GM18873 (cell line): ENCODE data around the gene FSTL3.
"Not testable (repeated sequence)": the region's sequence is repeated elsewhere in the genome, so short reads cannot be mapped to it uniquely, and the experiment has no call there.

Experiments used
- ATAC-seq: cut with Tn5 transposase; IDR thresholded peaks from one replicate; pipeline ENCODE4 v1.9.1; 2021; ENCODE audit warnings: mild to moderate bottlenecking, moderate library complexity, moderate number of reproducible peaks; ENCODE audit not compliant: unreplicated experiment, low FRiP score

The FSTL3 gene

GRCh38 chr19:680287-681028 lies 4.3 kb downstream of the FSTL3 start:
- peak; percentile 71 for ATAC-seq

- no peak for ATAC-seq
These were observed 5.1 kb downstream of the FSTL3 start for GRCh38 chr19:681029-682019.

GRCh38 chr19:682678-683320 lies 6.6 kb downstream of the FSTL3 start:
- no peak for ATAC-seq

- no peak for ATAC-seq
These were observed 9.3 kb downstream of the FSTL3 start for GRCh38 chr19:685454-685931.

- no peak for ATAC-seq
These were observed 10.6 kb downstream of the FSTL3 start for GRCh38 chr19:686589-687297.

GRCh38 chr19:687569-688166 lies 11.5 kb downstream of the FSTL3 start:
- no peak for ATAC-seq

GRCh38 chr19:688214-688613 lies 12.0 kb downstream of the FSTL3 start:
- ATAC-seq: no peak

GRCh38 chr19:688992-689391 lies 12.8 kb downstream of the FSTL3 start:
- ATAC-seq: no peak

GRCh38 chr19:690203-690602 lies 14.0 kb downstream of the FSTL3 start:
- no peak for ATAC-seq

- no peak for ATAC-seq
These were observed 18.5 kb downstream of the FSTL3 start for GRCh38 chr19:694481-695351.

- ATAC-seq: no peak
These were observed 19.3 kb downstream of the FSTL3 start, which contains the start of gene PRSS57 for GRCh38 chr19:695352-695949. Gene PRSS57, minus strand, starts transcription at chr19:695452. Its CDS starts 22 bp downstream, at chr19:695430.

GRCh38 chr19:698529-698928 lies 22.3 kb downstream of the FSTL3 start:
- ATAC-seq: not testable (repeated sequence)

- not testable (repeated sequence) for ATAC-seq
These were observed 23.7 kb downstream of the FSTL3 start for GRCh38 chr19:699885-700284.

GRCh38 chr19:702847-703246 lies 26.7 kb downstream of the FSTL3 start:
- ATAC-seq: not testable (repeated sequence)

GRCh38 chr19:703329-703650 lies 27.1 kb downstream of the FSTL3 start:
- ATAC-seq: no peak

- ATAC-seq: no peak
These were observed 27.7 kb downstream of the FSTL3 start for GRCh38 chr19:703651-704446.

- ATAC-seq: no peak
These were observed 28.2 kb downstream of the FSTL3 start for GRCh38 chr19:704447-704741.
